Measurements from ENCODE around the gene CYFIP1. TPM values are rescaled to one million over a fixed set of nuclear protein-coding genes. Genes with fewer than 3 reads are reported as not detected.

CYFIP1 gene
- total RNA-seq, 1 donor from 2014 or later = 116 TPM

- Mint-ChIP-seq H3K4me1 (ENCODE audit: low read depth, unreplicated experiment) (no peaks in the 10 kb centered on the region), H3K36me3 (ENCODE audit: low read depth, unreplicated experiment) (peaks cover 32% of the 10 kb centered on the region), H3K27ac (ENCODE audit: unreplicated experiment) (no peak overlapping the region), H3K9me3 (ENCODE audit: unreplicated experiment) (peaks cover 1% of the 10 kb centered on the region), H3K4me3 (ENCODE audit: unreplicated experiment) (no peak overlapping the region), H3K27me3 (ENCODE audit: low read depth, unreplicated experiment) (no peaks in the 10 kb centered on the region)
- FAIRE-seq = no peak
- H2AFZ ChIP-seq (ENCODE audit: low read depth, low read length) = no peak overlapping the region
- no peaks in the 10 kb centered on the region for H3K79me2 ChIP-seq (ENCODE audit: insufficient read depth, low read length)
- no peaks in the 10 kb centered on the region for H3K4me1 ChIP-seq (ENCODE audit: insufficient read depth, low read length)
- peaks cover 7% of the 10 kb centered on the region for H4K20me1 ChIP-seq (ENCODE audit: insufficient read depth, low read length)
- DNase-seq (ENCODE audit: low read depth) = no peak
- no peak overlapping the region for H3K9ac ChIP-seq (ENCODE audit: low read length)
- no peak overlapping the region for H3K4me2 ChIP-seq (ENCODE audit: low read length)
- H3K27me3 ChIP-seq (ENCODE audit: insufficient read depth, low read length) = no peaks in the 10 kb centered on the region
- H3K9me3 ChIP-seq (ENCODE audit: insufficient read depth, low read depth, low read length) = no peaks in the 10 kb centered on the region
- peaks cover 22% of the 10 kb centered on the region for H3K36me3 ChIP-seq (ENCODE audit: insufficient read depth, low read length)
- H3K27ac ChIP-seq (ENCODE audit: low read depth, low read length) = no peak overlapping the region
- no peak overlapping the region for H3K4me3 ChIP-seq (ENCODE audit: insufficient read depth, low read depth, low read length)
- TF ChIP-seq EZH2 (IDR thresholded peaks at IDR 0.05; ENCODE audit: insufficient read depth, low read length) = no peak
- no peak for TF ChIP-seq CTCF (IDR thresholded peaks at IDR 0.05; ENCODE audit: insufficient read depth, low read depth, low read length)
Measured at GRCh38 chr15:22903961-22904534, 76.1 kb downstream of the CYFIP1 start.

GRCh38 chr15:22903427-22903826 is 76.7 kb downstream of the CYFIP1 start:
- DNase-seq (ENCODE audit: low read depth) = no peak
- Histone ChIP-seq H4K20me1 (ENCODE audit: insufficient read depth, low read length) (peaks cover 7% of the 10 kb centered on the region), H3K9me3 (ENCODE audit: insufficient read depth, low read depth, low read length) (no peaks in the 10 kb centered on the region), H3K4me1 (ENCODE audit: insufficient read depth, low read length) (no peaks in the 10 kb centered on the region), H3K27me3 (ENCODE audit: insufficient read depth, low read length) (no peaks in the 10 kb centered on the region), H3K27ac (ENCODE audit: low read depth, low read length) (no peak overlapping the region), H3K4me2 (ENCODE audit: low read length) (no peak overlapping the region), H3K4me3 (ENCODE audit: insufficient read depth, low read depth, low read length) (no peak overlapping the region), H3K36me3 (ENCODE audit: insufficient read depth, low read length) (peaks cover 17% of the 10 kb centered on the region), H2AFZ (ENCODE audit: low read depth, low read length) (no peak overlapping the region), H3K79me2 (ENCODE audit: insufficient read depth, low read length) (no peaks in the 10 kb centered on the region), H3K9ac (ENCODE audit: low read length) (no peak overlapping the region)
- Mint-ChIP-seq H3K36me3 (ENCODE audit: low read depth, unreplicated experiment) (peaks cover 32% of the 10 kb centered on the region), H3K27me3 (ENCODE audit: low read depth, unreplicated experiment) (no peaks in the 10 kb centered on the region), H3K9me3 (ENCODE audit: unreplicated experiment) (peaks cover 1% of the 10 kb centered on the region), H3K4me3 (ENCODE audit: unreplicated experiment) (no peak overlapping the region), H3K4me1 (ENCODE audit: low read depth, unreplicated experiment) (no peaks in the 10 kb centered on the region), H3K27ac (ENCODE audit: unreplicated experiment) (no peak overlapping the region)
- no peak for FAIRE-seq
- TF ChIP-seq EZH2 (IDR thresholded peaks at IDR 0.05; ENCODE audit: insufficient read depth, low read length) (no peak), CTCF (IDR thresholded peaks at IDR 0.05; ENCODE audit: insufficient read depth, low read depth, low read length) (no peak)

- H4K20me1 ChIP-seq (ENCODE audit: insufficient read depth, low read length) = peaks cover 7% of the 10 kb centered on the region
- FAIRE-seq (no peak), DNase-seq (ENCODE audit: low read depth) (no peak)
- TF ChIP-seq EZH2 (IDR thresholded peaks at IDR 0.05; ENCODE audit: insufficient read depth, low read length) (no peak), CTCF (IDR thresholded peaks at IDR 0.05; ENCODE audit: insufficient read depth, low read depth, low read length) (no peak)
- no peak overlapping the region for H3K4me3 Mint-ChIP-seq (ENCODE audit: unreplicated experiment)
- H3K27ac Mint-ChIP-seq (ENCODE audit: unreplicated experiment) = no peak overlapping the region
- no peaks in the 10 kb centered on the region for H3K4me1 ChIP-seq (ENCODE audit: insufficient read depth, low read length)
- H3K36me3 ChIP-seq (ENCODE audit: insufficient read depth, low read length) = peaks cover 17% of the 10 kb centered on the region
- H3K27ac ChIP-seq (ENCODE audit: low read depth, low read length) = no peak overlapping the region
- H3K36me3 Mint-ChIP-seq (ENCODE audit: low read depth, unreplicated experiment) = peaks cover 32% of the 10 kb centered on the region
- no peaks in the 10 kb centered on the region for H3K9me3 ChIP-seq (ENCODE audit: insufficient read depth, low read depth, low read length)
- H3K4me2 ChIP-seq (ENCODE audit: low read length) = no peak overlapping the region
- no peaks in the 10 kb centered on the region for H3K27me3 Mint-ChIP-seq (ENCODE audit: low read depth, unreplicated experiment)
- H3K27me3 ChIP-seq (ENCODE audit: insufficient read depth, low read length) = no peaks in the 10 kb centered on the region
- H3K9me3 Mint-ChIP-seq (ENCODE audit: unreplicated experiment) = peaks cover 1% of the 10 kb centered on the region
- H3K4me3 ChIP-seq (ENCODE audit: insufficient read depth, low read depth, low read length) = no peak overlapping the region
- no peaks in the 10 kb centered on the region for H3K4me1 Mint-ChIP-seq (ENCODE audit: low read depth, unreplicated experiment)
- H2AFZ ChIP-seq (ENCODE audit: low read depth, low read length) = no peak overlapping the region
- no peaks in the 10 kb centered on the region for H3K79me2 ChIP-seq (ENCODE audit: insufficient read depth, low read length)
- no peak overlapping the region for H3K9ac ChIP-seq (ENCODE audit: low read length)
Measured at GRCh38 chr15:22902981-22903380, 77.2 kb downstream of the CYFIP1 start.

Measured in astrocyte (in vitro differentiated cells and primary cell).